ENCODE data around the gene UBE2E3. TPM values are rescaled to one million over a fixed set of nuclear protein-coding genes. Genes with fewer than 3 reads are reported as not detected.

Gene UBE2E3
- total and polyA plus RNA-seq, 4 donors: 21.3 to 51.5 (median 32.0) TPM

DNA sequence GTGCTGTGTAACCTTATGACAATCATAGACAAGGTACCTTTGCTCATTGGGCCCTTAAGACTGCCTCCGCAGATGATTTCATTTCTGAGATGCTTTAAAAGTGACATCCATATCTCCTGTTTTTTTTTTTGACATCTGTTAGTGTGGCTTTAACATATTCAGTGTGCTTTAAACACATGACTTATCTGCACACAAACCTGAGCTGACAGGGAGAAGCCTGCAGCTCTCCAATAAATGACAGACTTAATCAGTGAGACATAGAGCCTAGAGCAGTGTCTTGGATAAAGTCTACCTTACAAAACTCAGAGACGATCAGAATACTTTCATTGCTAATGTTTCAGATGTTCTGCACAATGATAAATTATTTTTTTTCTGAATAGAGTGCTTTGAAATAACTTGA, 130.7 kb downstream of the UBE2E3 start:
- Histone ChIP-seq H3K9ac (ENCODE audit: low read depth in 1 of 2, low read length in 2 of 2) (no peak overlapping the region), H3K27ac (ENCODE audit: low read depth in 1 of 2, low read length in 2 of 2) (no peak overlapping the region), H3K4me1 (ENCODE audit: control insufficient read depth in 4 of 4, insufficient read depth in 4 of 4, low read length in 3 of 4) (no peaks in the 10 kb centered on the region), H3K36me3 (ENCODE audit: control insufficient read depth in 4 of 4, insufficient read depth in 3 of 4, low read depth in 1 of 4, low read length in 3 of 4) (no peaks in the 10 kb centered on the region), H3K4me3 (ENCODE audit: low read depth in 1 of 3, low read length in 3 of 3) (no peak overlapping the region), H3K9me3 (ENCODE audit: control insufficient read depth in 4 of 4, low read length in 3 of 4) (no peaks in the 10 kb centered on the region), H3K27me3 (ENCODE audit: control insufficient read depth in 4 of 4, insufficient read depth in 4 of 4, low read length in 3 of 4) (peaks cover 0 to 2% (median 0%) of the 10 kb centered on the region in 4 donors)
- 89% methylated on average over 2 of the region's 2 CpGs for WGBS
- DNase-seq (ENCODE audit: low spot score): no peak
- TF ChIP-seq RAD21 (IDR thresholded peaks at IDR 0.05) (no peak), NR2F2 (IDR thresholded peaks at IDR 0.05) (no peak), EGR1 (IDR thresholded peaks at IDR 0.05; ENCODE audit: low read depth in 2 of 2) (no peak), YY1 (IDR thresholded peaks at IDR 0.05) (no peak), HNF4G (IDR thresholded peaks at IDR 0.05) (no peak), HNF4A (conservative IDR thresholded peaks at IDR 0.05) (no peak), FOXA1 (IDR thresholded peaks at IDR 0.05) (no peak), TAF1 (conservative IDR thresholded peaks at IDR 0.05) (no peak), GABPA (IDR thresholded peaks at IDR 0.05 in 1 of 2, conservative IDR thresholded peaks at IDR 0.05 in 1 of 2) (no peak), SP1 (IDR thresholded peaks at IDR 0.05) (no peak), FOXA2 (IDR thresholded peaks at IDR 0.05) (no peak), RXRA (IDR thresholded peaks at IDR 0.05) (no peak)
- TF ChIP-seq, protein P1, sequence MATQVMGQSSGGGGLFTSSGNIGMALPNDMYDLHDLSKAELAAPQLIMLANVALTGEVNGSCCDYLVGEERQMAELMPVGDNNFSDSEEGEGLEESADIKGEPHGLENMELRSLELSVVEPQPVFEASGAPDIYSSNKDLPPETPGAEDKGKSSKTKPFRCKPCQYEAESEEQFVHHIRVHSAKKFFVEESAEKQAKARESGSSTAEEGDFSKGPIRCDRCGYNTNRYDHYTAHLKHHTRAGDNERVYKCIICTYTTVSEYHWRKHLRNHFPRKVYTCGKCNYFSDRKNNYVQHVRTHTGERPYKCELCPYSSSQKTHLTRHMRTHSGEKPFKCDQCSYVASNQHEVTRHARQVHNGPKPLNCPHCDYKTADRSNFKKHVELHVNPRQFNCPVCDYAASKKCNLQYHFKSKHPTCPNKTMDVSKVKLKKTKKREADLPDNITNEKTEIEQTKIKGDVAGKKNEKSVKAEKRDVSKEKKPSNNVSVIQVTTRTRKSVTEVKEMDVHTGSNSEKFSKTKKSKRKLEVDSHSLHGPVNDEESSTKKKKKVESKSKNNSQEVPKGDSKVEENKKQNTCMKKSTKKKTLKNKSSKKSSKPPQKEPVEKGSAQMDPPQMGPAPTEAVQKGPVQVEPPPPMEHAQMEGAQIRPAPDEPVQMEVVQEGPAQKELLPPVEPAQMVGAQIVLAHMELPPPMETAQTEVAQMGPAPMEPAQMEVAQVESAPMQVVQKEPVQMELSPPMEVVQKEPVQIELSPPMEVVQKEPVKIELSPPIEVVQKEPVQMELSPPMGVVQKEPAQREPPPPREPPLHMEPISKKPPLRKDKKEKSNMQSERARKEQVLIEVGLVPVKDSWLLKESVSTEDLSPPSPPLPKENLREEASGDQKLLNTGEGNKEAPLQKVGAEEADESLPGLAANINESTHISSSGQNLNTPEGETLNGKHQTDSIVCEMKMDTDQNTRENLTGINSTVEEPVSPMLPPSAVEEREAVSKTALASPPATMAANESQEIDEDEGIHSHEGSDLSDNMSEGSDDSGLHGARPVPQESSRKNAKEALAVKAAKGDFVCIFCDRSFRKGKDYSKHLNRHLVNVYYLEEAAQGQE (IDR thresholded peaks at IDR 0.05): no peak
- TF ChIP-seq, protein P2, sequence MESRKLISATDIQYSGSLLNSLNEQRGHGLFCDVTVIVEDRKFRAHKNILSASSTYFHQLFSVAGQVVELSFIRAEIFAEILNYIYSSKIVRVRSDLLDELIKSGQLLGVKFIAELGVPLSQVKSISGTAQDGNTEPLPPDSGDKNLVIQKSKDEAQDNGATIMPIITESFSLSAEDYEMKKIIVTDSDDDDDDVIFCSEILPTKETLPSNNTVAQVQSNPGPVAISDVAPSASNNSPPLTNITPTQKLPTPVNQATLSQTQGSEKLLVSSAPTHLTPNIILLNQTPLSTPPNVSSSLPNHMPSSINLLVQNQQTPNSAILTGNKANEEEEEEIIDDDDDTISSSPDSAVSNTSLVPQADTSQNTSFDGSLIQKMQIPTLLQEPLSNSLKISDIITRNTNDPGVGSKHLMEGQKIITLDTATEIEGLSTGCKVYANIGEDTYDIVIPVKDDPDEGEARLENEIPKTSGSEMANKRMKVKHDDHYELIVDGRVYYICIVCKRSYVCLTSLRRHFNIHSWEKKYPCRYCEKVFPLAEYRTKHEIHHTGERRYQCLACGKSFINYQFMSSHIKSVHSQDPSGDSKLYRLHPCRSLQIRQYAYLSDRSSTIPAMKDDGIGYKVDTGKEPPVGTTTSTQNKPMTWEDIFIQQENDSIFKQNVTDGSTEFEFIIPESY (IDR thresholded peaks at IDR 0.05): no peak
- TF ChIP-seq, protein P3, sequence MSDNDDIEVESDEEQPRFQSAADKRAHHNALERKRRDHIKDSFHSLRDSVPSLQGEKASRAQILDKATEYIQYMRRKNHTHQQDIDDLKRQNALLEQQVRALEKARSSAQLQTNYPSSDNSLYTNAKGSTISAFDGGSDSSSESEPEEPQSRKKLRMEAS (IDR thresholded peaks at IDR 0.05): no peak
- TF ChIP-seq, protein P4, sequence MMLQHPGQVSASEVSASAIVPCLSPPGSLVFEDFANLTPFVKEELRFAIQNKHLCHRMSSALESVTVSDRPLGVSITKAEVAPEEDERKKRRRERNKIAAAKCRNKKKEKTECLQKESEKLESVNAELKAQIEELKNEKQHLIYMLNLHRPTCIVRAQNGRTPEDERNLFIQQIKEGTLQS (IDR thresholded peaks at IDR 0.05): no peak

DNA sequence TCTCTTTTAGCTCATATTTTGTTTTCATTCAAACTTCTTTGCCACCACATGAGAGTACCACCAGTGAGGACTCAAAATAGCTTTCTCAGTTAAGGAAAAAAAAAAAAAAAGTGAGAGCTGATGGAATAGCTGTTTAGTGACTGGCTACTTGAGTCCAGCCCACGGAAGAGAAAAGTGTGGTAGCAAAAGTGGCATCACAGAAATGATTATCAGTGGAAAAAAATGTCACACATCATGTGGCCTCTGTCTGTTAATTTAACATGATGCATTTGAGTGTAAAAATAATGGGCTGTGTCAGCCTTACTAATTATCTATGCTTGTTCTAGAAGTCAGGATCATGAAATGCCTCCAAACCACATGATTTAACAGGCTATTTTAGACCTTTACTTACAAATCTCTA, 132.5 kb downstream of the UBE2E3 start:
- Histone ChIP-seq H3K4me1 (ENCODE audit: control insufficient read depth in 4 of 4, insufficient read depth in 4 of 4, low read length in 3 of 4) (no peaks in the 10 kb centered on the region), H3K27ac (ENCODE audit: low read depth in 1 of 2, low read length in 2 of 2) (no peak overlapping the region), H3K9me3 (ENCODE audit: control insufficient read depth in 4 of 4, low read length in 3 of 4) (no peaks in the 10 kb centered on the region), H3K4me3 (ENCODE audit: low read depth in 1 of 3, low read length in 3 of 3) (no peak overlapping the region), H3K36me3 (ENCODE audit: control insufficient read depth in 4 of 4, insufficient read depth in 3 of 4, low read depth in 1 of 4, low read length in 3 of 4) (no peaks in the 10 kb centered on the region), H3K9ac (ENCODE audit: low read depth in 1 of 2, low read length in 2 of 2) (no peak overlapping the region), H3K27me3 (ENCODE audit: control insufficient read depth in 4 of 4, insufficient read depth in 4 of 4, low read length in 3 of 4) (no peaks in the 10 kb centered on the region)
- no peak for DNase-seq (ENCODE audit: low spot score)
- whole genome bisulfite sequencing: 74% methylated on average over 1 of the region's 1 CpG
- TF ChIP-seq RXRA (IDR thresholded peaks at IDR 0.05): no peak
- TF ChIP-seq, protein P2 (IDR thresholded peaks at IDR 0.05): no peak
- TF ChIP-seq, protein P1 (IDR thresholded peaks at IDR 0.05): no peak
- no peak for TF ChIP-seq JUND (IDR thresholded peaks at IDR 0.05)
- TF ChIP-seq TAF1 (conservative IDR thresholded peaks at IDR 0.05): no peak
- TF ChIP-seq, protein P4 (IDR thresholded peaks at IDR 0.05): no peak
- TF ChIP-seq NR2F2 (IDR thresholded peaks at IDR 0.05): no peak
- TF ChIP-seq GABPA (IDR thresholded peaks at IDR 0.05 in 1 of 2, conservative IDR thresholded peaks at IDR 0.05 in 1 of 2): no peak
- TF ChIP-seq YY1 (IDR thresholded peaks at IDR 0.05): no peak
- TF ChIP-seq, protein P3 (IDR thresholded peaks at IDR 0.05): no peak
- TF ChIP-seq SP1 (IDR thresholded peaks at IDR 0.05): no peak
- TF ChIP-seq FOXA2 (IDR thresholded peaks at IDR 0.05): no peak
- no peak for TF ChIP-seq HNF4A (conservative IDR thresholded peaks at IDR 0.05)
- TF ChIP-seq HNF4G (IDR thresholded peaks at IDR 0.05): no peak

Data from liver (tissue), 9 donors.